Transverse colon (tissue), 3 donors: ENCODE measurements around the gene HSD17B7.

Source experiments
- CTCF ChIP-seq, 5 experiments: fragments of 200-600 bp in 3 of 5; fragments of 450-650 bp in 2 of 5; sonication (generic) in 3 of 5; IDR thresholded peaks; 1 replicate in 2 of 5; 2 replicates in 3 of 5; pipeline ENCODE4 v1.5.1; 2016 to 2017; ENCODE audit warnings: antibody characterized with exemption in 5 of 5, inconsistent platforms in 3 of 5, mild to moderate bottlenecking in 2 of 5, moderate library complexity in 1 of 5
- POLR2A ChIP-seq: fragments of 450-650 bp; IDR thresholded peaks from one replicate; pipeline ENCODE4 v1.6.1; 2016; ENCODE audit warnings: antibody characterized with exemption, mild to moderate bottlenecking, moderate library complexity

DNA sequence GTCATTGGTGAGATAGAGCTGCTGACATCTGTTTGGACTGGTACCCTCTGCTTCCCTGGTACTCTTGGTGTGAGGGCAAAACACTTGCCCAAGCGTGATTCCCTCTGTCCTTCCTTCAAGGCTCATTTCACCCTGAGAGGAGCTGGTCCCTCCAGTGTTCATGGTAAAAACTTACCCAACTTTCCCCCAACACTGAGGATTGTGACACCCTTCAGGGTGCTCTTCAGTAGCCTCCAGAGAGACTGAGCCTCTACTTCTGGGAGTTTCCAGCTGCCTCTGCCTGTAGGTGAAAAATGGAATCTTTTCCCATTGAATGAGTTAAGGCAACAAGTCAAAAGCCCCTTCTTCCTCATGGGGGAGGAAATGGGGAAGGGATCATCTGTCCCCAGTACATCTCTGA is 60.8 kb downstream of the HSD17B7 start:
- TF ChIP-seq CTCF (IDR thresholded peaks at IDR 0.05), result no peak
- no peak for TF ChIP-seq POLR2A
